HepG2 (cell line): ENCODE data around the gene POU3F1. TPM values are rescaled to one million over a fixed set of nuclear protein-coding genes. Genes with fewer than 3 reads are reported as not detected.

Experiments used
- ATAC-seq: fragments of 200-7000 bp; cut with Tn5 transposase; 3 replicates; pipeline ENCODE4 v1.9.1; 2020; ENCODE audit warnings: mild to moderate bottlenecking, moderate library complexity
- BruUV-seq: library from RNA; stranded (reverse); fragments of 400-500 nt; replicated peaks from 2 replicates; lab custom pipeline; 2021; lab: Mats Ljungman, UMichigan
- CTCF ChIA-PET: fragments of 300-600 bp; formaldehyde crosslinking; extraction: SDS; loops from one replicate; lab custom pipeline; 2021; ENCODE audit warnings: low total read pairs, inconsistent platforms, low intra/inter-chr PET ratio; lab: Yijun Ruan, JAX
- POLR2A ChIA-PET: fragments of 350-600 bp; sonication (Branson Sonifier 250); formaldehyde crosslinking; loops from one replicate; lab custom pipeline; 2020; ENCODE audit warnings: antibody characterized with exemption, inconsistent platforms; lab: Yijun Ruan, JAX
- DNase-seq: peaks from one replicate; pipeline ENCODE4 v3.0.0-alpha.2; 2015; ENCODE audit warnings: low spot score
- FAIRE-seq: peaks from 3 replicates; lab custom pipeline; 2011; peaks lifted over from hg19 to GRCh38; lab: Jason Lieb, UNC
- H2AFZ ChIP-seq: one replicate; pipeline ENCODE4 v1.6.1; 2011; ENCODE audit warnings: low read length, inconsistent platforms
- H3K27ac ChIP-seq: fragments of 300-600 bp; 3 replicates; pipeline ENCODE4 v1.8.0; 2011; ENCODE audit warnings: mixed run types, mild to moderate bottlenecking, mixed read lengths, low read length, inconsistent platforms; ENCODE audit not compliant: insufficient read depth; ENCODE audit errors: extremely low read length
- H3K27me3 ChIP-seq, 2 experiments: fragments of 200-600 bp in 1 of 2; 2 replicates in 1 of 2; 3 replicates in 1 of 2; pipeline versions ENCODE4 v1.6.0 to v1.8.0; 2011; ENCODE audit warnings: low read length in 2 of 2, mild to moderate bottlenecking in 2 of 2, moderate library complexity in 2 of 2, inconsistent platforms in 1 of 2; ENCODE audit not compliant: insufficient read depth in 2 of 2, control insufficient read depth in 1 of 2
- H3K36me3 ChIP-seq, 2 experiments: fragments of 200-600 bp in 1 of 2; replicated peaks in 1 of 2; 2 replicates in 1 of 2; 3 replicates in 1 of 2; pipeline versions ENCODE4 v1.5.1 to v1.8.0; 2011; ENCODE audit warnings: low read length in 2 of 2, inconsistent platforms in 1 of 2; ENCODE audit not compliant: insufficient read depth in 2 of 2, control insufficient read depth in 1 of 2
- H3K4me1 ChIP-seq: 2 replicates; pipeline ENCODE4 v1.5.1; 2012; ENCODE audit warnings: low read length, inconsistent platforms; ENCODE audit not compliant: insufficient read depth
- H3K4me2 ChIP-seq: 2 replicates; pipeline ENCODE4 v1.6.0; 2011; ENCODE audit warnings: low read depth, low read length, inconsistent platforms
- H3K4me3 ChIP-seq, 3 experiments: fragments of 200-600 bp in 1 of 3; sonication (generic), shearing (Covaris generic) in 1 of 3; replicated peaks in 1 of 3; 2 replicates each; pipeline ENCODE4 v1.5.1; 2011 to 2016; ENCODE audit warnings: low read length in 3 of 3, inconsistent platforms in 2 of 3, low read depth in 2 of 3, mild to moderate bottlenecking in 2 of 3, control low read depth in 1 of 3, mixed read lengths in 1 of 3; ENCODE audit not compliant: insufficient read depth in 1 of 3
- H3K79me2 ChIP-seq: one replicate; pipeline ENCODE4 v1.6.1; 2011; ENCODE audit warnings: low read length, inconsistent platforms; ENCODE audit not compliant: insufficient read depth
- H3K9ac ChIP-seq: 2 replicates; pipeline ENCODE4 v1.6.0; 2011; ENCODE audit warnings: mild to moderate bottlenecking, low read depth, low read length, inconsistent platforms; ENCODE audit not compliant: insufficient read depth
- H3K9me3 ChIP-seq: 2 replicates; pipeline ENCODE4 v1.5.1; 2012; ENCODE audit warnings: mild to moderate bottlenecking, low read length
- H4K20me1 ChIP-seq: 2 replicates; pipeline ENCODE4 v1.6.0; 2011; ENCODE audit warnings: inconsistent platforms, mild to moderate bottlenecking, low read length, moderate library complexity; ENCODE audit not compliant: insufficient read depth
- BCLAF1 ChIP-seq: fragments of 450-650 bp; IDR thresholded peaks from 2 replicates; pipeline ENCODE4 v1.6.1; 2017; ENCODE audit warnings: mild to moderate bottlenecking
- CBFB ChIP-seq: sonication (generic); formaldehyde crosslinking; IDR thresholded peaks from 2 replicates; pipeline ENCODE4 v1.4.0; 2020; ENCODE audit warnings: missing genetic modification reagents
- FOSL1 ChIP-seq: sonication (generic); formaldehyde crosslinking; IDR thresholded peaks from 2 replicates; pipeline ENCODE4 v1.9.0; 2021; ENCODE audit warnings: missing genetic modification reagents, borderline replicate concordance
- GLI4 ChIP-seq: sonication (generic); formaldehyde crosslinking; IDR thresholded peaks from 2 replicates; pipeline ENCODE4 v1.5.1; 2020; ENCODE audit warnings: missing genetic modification reagents, mild to moderate bottlenecking, moderate library complexity, borderline replicate concordance
- GTF2F1 ChIP-seq: fragments of 150-350 bp; IDR thresholded peaks from 2 replicates; pipeline ENCODE4 v1.6.1; 2014; ENCODE audit warnings: low read length
- MEF2D ChIP-seq: sonication (generic); formaldehyde crosslinking; IDR thresholded peaks from 2 replicates; pipeline ENCODE4 v1.5.1; 2020; ENCODE audit warnings: mild to moderate bottlenecking, missing genetic modification reagents
- PHF20 ChIP-seq: sonication (generic); formaldehyde crosslinking; IDR thresholded peaks from 2 replicates; pipeline ENCODE4 v1.5.0; 2020; ENCODE audit warnings: mild to moderate bottlenecking, missing genetic modification reagents
- SAP130 ChIP-seq: IDR thresholded peaks from 2 replicates; pipeline ENCODE4 v1.6.1; 2016; ENCODE audit warnings: low read depth
- THRA ChIP-seq: sonication (generic); formaldehyde crosslinking; IDR thresholded peaks from 2 replicates; pipeline ENCODE4 v1.4.0; 2020; ENCODE audit warnings: missing genetic modification reagents, borderline replicate concordance
- ZNF619 ChIP-seq: sonication (generic); formaldehyde crosslinking; IDR thresholded peaks from 2 replicates; pipeline ENCODE4 v1.4.0; 2020; ENCODE audit warnings: mild to moderate bottlenecking, missing genetic modification reagents
- ZNF790 ChIP-seq: sonication (generic); formaldehyde crosslinking; IDR thresholded peaks from 2 replicates; pipeline ENCODE4 v1.8.0; 2022; ENCODE audit warnings: missing genetic modification reagents, mild to moderate bottlenecking, borderline replicate concordance
- ZNF83 ChIP-seq: sonication (generic); formaldehyde crosslinking; IDR thresholded peaks from 2 replicates; pipeline ENCODE4 v1.4.0; 2020; ENCODE audit warnings: missing genetic modification reagents, mild to moderate bottlenecking, borderline replicate concordance
- whole genome bisulfite sequencing: methylation state at CpG from one replicate; pipeline ENCODE4 v1.1.6; 2017; ENCODE audit warnings: low lambda C conversion rate; 5-methylcytosine and 5-hydroxymethylcytosine counted together
- in situ Hi-C: cut with HindIII; loops from 2 replicates; pipeline ENCODE4 v1.10.0; 2017; ENCODE audit warnings: low pct_unique_long_range_greater_than_20kb; ENCODE audit not compliant: extremely low pct_ligation_motif_present
- intact Hi-C: fragments of 100-400 bp; cut with micrococcal nuclease; formaldehyde crosslinking; loops from one replicate; pipeline ENCODE4 v1.10.0; 2022; ENCODE audit not compliant: unreplicated experiment
- polyA plus RNA-seq, 8 experiments: library from polyadenylated mRNA; depleted of rRNA in 3 of 8; stranded (reverse) in 7 of 8; unstranded in 1 of 8; fragments of >200 nt; fragmentation: Illumina TruSeq in 4 of 8; extraction: Trizol in 4 of 8; gene quantifications; 2 replicates each; pipeline versions ENCODE4 v1.2.1 to v1.2.3, GENCODE V29; 2011 to 2016; ENCODE audit warnings: low read depth in 4 of 8, missing spikeins in 1 of 8, mixed read lengths in 1 of 8; ENCODE audit not compliant: insufficient read depth in 1 of 8
- total RNA-seq, 5 experiments: library from RNA; depleted of rRNA; stranded (reverse); fragments of >200 nt; fragmentation: Illumina TruSeq; extraction: Trizol; gene quantifications; 2 replicates each; pipeline ENCODE4 v1.2.3, GENCODE V29; 2016; ENCODE audit warnings: low read depth in 1 of 5
- TF ChIP-seq, protein P1 (sequence below): sonication (generic); formaldehyde crosslinking; IDR thresholded peaks from 2 replicates; pipeline ENCODE4 v1.4.0; 2020; ENCODE audit warnings: missing genetic modification reagents

Gene POU3F1
- total and polyA plus RNA-seq, 2 of the 13 experiments (the other 11 are each of a cell fraction or from before 2014, with no cell fraction given): not detected

GRCh38 chr1:38088366-38088765, 41.8 kb upstream of the POU3F1 start (continued):
- TF ChIP-seq FOSL1 (CRISPR knock-in tag): no peak

GRCh38 chr1:38087676-38088075, 41.1 kb upstream of the POU3F1 start:
- no peak overlapping the region for H2AFZ ChIP-seq
- CTCF ChIA-PET: no interaction called here
- no peak overlapping the region for H3K4me3 ChIP-seq
- no peaks in the 10 kb centered on the region for H3K9me3 ChIP-seq
- no peak overlapping the region for H3K27ac ChIP-seq
- H3K4me1 ChIP-seq: peaks cover 44% of the 10 kb centered on the region
- no peaks in the 10 kb centered on the region for H3K36me3 ChIP-seq
- no peaks in the 10 kb centered on the region for H4K20me1 ChIP-seq
- no peak overlapping the region for H3K4me2 ChIP-seq
- no peak for ATAC-seq
- intact Hi-C loops (no loop called here), in situ Hi-C loops (no loop called here)
- no peaks in the 10 kb centered on the region for H3K27me3 ChIP-seq
- no peak for DNase-seq
- BruUV-seq: no TSS peak
- H3K9ac ChIP-seq: no peak overlapping the region
- 70% methylated on average over 8 of the region's 9 CpGs for WGBS
- H3K79me2 ChIP-seq: no peaks in the 10 kb centered on the region
- FAIRE-seq: no peak
- POLR2A ChIA-PET: no interaction called here
- TF ChIP-seq PHF20: no peak
- no peak for TF ChIP-seq THRA (CRISPR knock-in tag)
- TF ChIP-seq, protein P1, sequence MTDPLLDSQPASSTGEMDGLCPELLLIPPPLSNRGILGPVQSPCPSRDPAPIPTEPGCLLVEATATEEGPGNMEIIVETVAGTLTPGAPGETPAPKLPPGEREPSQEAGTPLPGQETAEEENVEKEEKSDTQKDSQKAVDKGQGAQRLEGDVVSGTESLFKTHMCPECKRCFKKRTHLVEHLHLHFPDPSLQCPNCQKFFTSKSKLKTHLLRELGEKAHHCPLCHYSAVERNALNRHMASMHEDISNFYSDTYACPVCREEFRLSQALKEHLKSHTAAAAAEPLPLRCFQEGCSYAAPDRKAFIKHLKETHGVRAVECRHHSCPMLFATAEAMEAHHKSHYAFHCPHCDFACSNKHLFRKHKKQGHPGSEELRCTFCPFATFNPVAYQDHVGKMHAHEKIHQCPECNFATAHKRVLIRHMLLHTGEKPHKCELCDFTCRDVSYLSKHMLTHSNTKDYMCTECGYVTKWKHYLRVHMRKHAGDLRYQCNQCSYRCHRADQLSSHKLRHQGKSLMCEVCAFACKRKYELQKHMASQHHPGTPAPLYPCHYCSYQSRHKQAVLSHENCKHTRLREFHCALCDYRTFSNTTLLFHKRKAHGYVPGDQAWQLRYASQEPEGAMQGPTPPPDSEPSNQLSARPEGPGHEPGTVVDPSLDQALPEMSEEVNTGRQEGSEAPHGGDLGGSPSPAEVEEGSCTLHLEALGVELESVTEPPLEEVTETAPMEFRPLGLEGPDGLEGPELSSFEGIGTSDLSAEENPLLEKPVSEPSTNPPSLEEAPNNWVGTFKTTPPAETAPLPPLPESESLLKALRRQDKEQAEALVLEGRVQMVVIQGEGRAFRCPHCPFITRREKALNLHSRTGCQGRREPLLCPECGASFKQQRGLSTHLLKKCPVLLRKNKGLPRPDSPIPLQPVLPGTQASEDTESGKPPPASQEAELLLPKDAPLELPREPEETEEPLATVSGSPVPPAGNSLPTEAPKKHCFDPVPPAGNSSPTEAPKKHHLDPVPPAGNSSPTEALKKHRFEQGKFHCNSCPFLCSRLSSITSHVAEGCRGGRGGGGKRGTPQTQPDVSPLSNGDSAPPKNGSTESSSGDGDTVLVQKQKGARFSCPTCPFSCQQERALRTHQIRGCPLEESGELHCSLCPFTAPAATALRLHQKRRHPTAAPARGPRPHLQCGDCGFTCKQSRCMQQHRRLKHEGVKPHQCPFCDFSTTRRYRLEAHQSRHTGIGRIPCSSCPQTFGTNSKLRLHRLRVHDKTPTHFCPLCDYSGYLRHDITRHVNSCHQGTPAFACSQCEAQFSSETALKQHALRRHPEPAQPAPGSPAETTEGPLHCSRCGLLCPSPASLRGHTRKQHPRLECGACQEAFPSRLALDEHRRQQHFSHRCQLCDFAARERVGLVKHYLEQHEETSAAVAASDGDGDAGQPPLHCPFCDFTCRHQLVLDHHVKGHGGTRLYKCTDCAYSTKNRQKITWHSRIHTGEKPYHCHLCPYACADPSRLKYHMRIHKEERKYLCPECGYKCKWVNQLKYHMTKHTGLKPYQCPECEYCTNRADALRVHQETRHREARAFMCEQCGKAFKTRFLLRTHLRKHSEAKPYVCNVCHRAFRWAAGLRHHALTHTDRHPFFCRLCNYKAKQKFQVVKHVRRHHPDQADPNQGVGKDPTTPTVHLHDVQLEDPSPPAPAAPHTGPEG (CRISPR knock-in tag): no peak
- TF ChIP-seq CBFB (CRISPR knock-in tag): no peak
- no peak for TF ChIP-seq SAP130
- TF ChIP-seq ZNF83 (CRISPR knock-in tag): no peak
- TF ChIP-seq MEF2D (CRISPR knock-in tag): no peak
- TF ChIP-seq BCLAF1: no peak
- no peak for TF ChIP-seq ZNF790 (CRISPR knock-in tag)
- no peak for TF ChIP-seq ZNF619 (CRISPR knock-in tag)
- TF ChIP-seq GTF2F1: no peak
- TF ChIP-seq GLI4: no peak
